ENCODE measurements around the gene NRP1. TPM values are rescaled to one million over a fixed set of nuclear protein-coding genes. Genes with fewer than 3 reads are reported as not detected.

NRP1 gene
- total and polyA plus RNA-seq, 2 of the 8 experiments (the other 6 are each of a cell fraction or from before 2014, with no cell fraction given) = 1.2 to 2.1 TPM

DNA sequence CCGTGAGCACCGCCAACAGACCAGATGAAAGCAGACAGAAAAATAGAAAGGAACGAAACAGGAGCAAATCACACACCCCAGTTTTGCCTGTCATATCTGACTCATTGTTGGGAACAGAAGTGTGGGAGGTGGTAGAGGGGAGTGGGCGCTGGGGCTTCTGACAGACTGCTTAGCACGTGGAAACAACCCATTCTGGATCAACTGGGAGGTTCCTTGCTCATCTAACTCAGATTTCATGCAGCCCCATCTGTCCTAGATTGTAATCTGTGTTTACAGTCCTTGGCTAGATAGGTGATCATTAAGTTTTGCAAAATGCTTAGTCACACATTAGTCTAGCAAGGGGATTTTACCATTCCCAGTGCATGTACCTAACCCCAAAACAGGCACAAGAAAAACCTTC, 154.1 kb downstream of the NRP1 start (continued):
- TF ChIP-seq KDM1A (IDR thresholded peaks at IDR 0.05; ENCODE audit: borderline replicate concordance, low read length) = no peak
- no peak for TF ChIP-seq KDM4A (IDR thresholded peaks at IDR 0.05; ENCODE audit: low read depth, low read length, severe bottlenecking)
- TF ChIP-seq TCF12 (IDR thresholded peaks at IDR 0.05; ENCODE audit: low read depth, low read length) = no peak
- TF ChIP-seq SP1 (IDR thresholded peaks at IDR 0.05; ENCODE audit: low read depth, low read length) = no peak
- no peak for TF ChIP-seq MAFK (IDR thresholded peaks at IDR 0.05; ENCODE audit: low read depth, low read length)
- no peak for TF ChIP-seq KDM5A (IDR thresholded peaks at IDR 0.05; ENCODE audit: low read length)
- TF ChIP-seq SUZ12 (IDR thresholded peaks at IDR 0.05; ENCODE audit: low read length) = no peak
- TF ChIP-seq USF2 (IDR thresholded peaks at IDR 0.05; ENCODE audit: low read length) = no peak
- no peak for TF ChIP-seq EP300 (IDR thresholded peaks at IDR 0.05; ENCODE audit: borderline replicate concordance in 1 of 2, low read depth in 2 of 2, low read length in 2 of 2)
- no peak for TF ChIP-seq CREB1 (IDR thresholded peaks at IDR 0.05)
- TF ChIP-seq SIN3A (conservative IDR thresholded peaks at IDR 0.05 in 1 of 2, IDR thresholded peaks at IDR 0.05 in 1 of 2; ENCODE audit: low read depth in 1 of 2, low read length in 2 of 2) = no peak
- TF ChIP-seq TBP (IDR thresholded peaks at IDR 0.05; ENCODE audit: low read depth, low read length) = no peak
- TF ChIP-seq, protein P1, sequence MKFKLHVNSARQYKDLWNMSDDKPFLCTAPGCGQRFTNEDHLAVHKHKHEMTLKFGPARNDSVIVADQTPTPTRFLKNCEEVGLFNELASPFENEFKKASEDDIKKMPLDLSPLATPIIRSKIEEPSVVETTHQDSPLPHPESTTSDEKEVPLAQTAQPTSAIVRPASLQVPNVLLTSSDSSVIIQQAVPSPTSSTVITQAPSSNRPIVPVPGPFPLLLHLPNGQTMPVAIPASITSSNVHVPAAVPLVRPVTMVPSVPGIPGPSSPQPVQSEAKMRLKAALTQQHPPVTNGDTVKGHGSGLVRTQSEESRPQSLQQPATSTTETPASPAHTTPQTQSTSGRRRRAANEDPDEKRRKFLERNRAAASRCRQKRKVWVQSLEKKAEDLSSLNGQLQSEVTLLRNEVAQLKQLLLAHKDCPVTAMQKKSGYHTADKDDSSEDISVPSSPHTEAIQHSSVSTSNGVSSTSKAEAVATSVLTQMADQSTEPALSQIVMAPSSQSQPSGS (IDR thresholded peaks at IDR 0.05; ENCODE audit: low read length) = no peak
